Stimulated activated CD4-positive, alpha-beta T cell treated with anti-CD3 and anti-CD28 coated beads, Interleukin-1b, Interleukin-23, amount 100 ng/mL, for 4 hours (primary cell): ENCODE results near the gene ADGRD1.

Source experiments
- DNase-seq, 2 donors: peaks; one replicate each; pipeline ENCODE4 v3.0.0-alpha.2; 2020; ENCODE audit warnings: low read depth in 2 of 2

The ADGRD1 gene

DNA sequence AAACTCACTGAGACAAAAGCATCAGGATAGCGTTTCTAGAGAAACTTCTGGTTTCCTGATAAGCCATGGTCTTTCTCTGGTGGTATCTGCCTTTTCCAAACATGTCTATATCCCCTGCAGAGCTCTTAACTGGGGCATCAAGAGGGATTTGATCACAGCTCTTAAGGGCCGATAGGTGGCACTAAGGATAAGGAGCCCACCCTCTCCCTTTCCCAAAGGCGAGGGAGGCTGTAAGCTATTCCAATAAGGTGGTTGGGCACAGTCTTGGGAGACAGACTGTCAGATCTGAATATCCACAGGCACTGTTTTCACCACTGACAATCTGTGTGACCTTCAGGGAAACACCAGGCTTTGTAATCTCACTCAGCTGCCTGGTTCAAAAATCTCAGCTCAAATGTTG, 206.0 kb downstream of the ADGRD1 start:
- DNase-seq: no peak

- no peak for DNase-seq
Observed at GRCh38 chr12:131162113-131162512, 208.4 kb downstream of the ADGRD1 start.

DNA sequence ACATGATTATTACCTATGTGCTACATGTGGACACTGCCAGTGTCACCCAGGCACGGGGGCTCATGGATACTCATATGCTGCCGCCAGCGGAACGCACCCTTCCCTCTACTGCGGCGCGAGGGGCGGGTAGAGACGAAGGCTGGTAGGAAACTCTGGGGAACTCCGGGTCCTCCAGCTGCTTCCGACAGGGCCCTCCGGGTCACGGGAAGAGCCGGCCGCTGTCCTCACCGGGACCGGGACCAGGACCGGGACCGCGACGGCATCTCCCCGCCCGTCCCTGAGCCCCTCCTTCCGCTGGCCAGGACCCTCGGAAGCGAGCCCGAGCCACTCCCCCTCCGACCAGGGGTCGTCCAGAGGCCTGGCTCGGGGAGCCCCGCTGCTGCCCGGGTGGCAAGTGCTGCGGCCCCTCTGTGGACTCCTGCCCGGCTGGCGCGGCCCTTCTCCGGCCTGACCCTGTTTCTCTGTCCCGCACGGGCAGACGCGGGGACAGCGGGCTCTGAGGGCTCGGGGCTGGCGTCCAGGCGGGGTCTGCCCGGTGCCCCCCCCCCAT, 209.6 kb downstream of the ADGRD1 start:
- DNase-seq: no peak

DNA sequence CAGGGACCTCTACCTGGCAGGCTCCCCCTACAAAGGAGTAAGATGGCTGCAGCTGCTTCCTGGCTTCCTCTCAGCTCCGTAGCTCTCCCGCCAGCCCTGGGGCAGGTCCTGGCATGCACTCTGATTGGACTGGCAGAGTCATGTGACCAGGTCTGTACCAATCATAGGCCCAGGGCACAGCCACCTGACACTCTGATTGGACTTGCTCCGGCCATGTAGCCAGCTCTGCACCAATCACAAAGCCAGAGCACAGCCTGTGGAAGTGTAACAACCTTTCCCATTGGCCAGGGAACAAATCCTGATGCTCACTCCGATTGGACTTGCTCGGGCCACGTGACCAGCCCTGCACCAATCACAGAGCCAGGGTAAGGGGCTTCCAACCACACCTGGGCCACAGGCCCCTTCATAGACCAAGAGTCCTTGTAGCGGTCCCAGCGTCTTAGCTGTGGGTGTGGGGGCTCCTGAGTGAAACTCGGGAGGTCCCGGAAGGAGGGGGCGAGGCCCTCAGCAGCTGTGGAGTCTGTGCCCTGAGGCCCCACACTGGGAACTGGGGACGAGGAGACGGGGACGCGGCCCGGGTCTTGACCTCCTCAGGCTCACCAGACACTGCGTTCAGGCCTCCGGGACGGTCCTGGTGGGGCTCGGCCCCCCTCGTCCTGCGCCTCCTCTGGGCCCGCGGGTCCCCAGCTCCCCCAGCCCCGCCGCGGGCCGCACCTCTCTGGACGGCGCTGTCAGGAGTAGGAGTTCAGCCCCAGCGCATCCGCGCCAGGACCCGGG, 210.6 kb downstream of the ADGRD1 start:
- DNase-seq: no peak

DNA sequence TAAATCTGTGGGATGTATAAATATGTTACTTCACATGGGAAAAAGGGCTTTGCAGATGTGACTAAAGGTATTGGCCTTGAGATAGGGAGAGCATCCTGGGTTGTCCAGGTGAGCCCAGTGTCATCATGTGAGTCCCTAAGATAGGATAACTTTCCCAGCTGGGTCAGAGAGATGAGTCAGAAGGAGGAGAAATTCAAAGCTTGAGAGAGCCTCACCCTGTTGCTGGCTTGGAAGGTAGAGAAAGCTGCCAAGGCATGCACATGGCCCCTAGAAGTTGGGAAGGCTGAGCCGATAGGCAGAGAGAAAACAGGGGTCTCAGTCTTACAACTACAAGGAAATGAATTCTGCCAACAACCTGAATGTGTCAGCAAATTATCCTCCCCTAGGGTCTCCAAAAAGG, 213.0 kb downstream of the ADGRD1 start:
- DNase-seq: no peak

DNA sequence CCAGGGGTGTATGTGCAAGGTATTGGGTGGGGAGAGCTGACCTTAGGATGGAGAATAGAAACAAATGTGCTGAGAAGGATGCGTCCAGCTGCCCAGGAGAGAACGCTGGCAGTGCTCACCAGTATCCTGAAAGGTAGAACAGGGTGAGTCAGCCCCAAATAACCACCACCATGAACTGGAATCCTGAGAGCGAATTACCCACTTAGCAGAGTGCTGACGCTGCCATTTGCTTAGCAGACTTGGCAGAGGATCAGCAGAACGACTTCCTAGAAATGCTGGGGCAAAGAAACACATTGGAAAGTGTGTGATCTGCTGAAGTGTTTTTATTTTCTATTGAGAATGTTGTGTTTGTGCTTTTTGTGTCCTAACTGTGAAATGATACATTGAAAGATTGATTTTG, 213.6 kb downstream of the ADGRD1 start:
- no peak for DNase-seq

DNA sequence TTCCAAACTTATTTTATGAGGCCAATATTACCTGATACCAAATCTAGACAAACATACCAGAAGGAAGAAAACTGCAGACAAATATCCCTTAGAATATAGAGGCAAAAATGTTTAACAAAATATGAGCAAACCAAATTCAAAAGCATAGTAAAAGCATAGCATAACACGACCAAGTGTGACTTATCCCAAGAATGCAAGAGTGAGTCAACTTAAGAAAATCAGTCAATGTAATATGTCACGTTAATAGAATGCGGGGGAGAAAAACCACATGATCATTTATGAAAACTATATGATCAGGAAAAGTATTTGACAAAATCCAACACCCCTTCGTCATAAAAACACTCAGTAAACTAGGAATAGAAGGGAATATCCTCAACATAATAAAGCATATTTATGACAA, 217.3 kb downstream of the ADGRD1 start:
- DNase-seq: no peak

DNA sequence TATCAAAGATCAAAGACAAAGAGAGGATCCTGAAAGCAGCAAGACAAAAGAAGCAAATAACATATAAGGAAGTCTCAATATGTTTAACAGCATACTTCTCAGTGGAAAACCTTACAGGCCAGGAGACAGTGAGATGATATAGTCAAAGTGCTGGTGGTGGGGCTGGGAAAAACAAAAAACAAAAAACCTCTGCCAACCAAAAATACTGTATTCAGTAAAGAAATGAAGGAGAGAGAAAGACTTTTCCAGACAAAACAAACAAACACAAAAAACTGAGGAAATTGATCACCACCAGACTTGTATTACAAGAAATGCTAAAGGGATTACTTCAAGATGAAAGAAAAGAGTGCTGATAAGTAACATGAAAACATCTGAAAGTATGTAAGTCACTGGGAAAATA, 221.2 kb downstream of the ADGRD1 start:
- DNase-seq: no peak

DNA sequence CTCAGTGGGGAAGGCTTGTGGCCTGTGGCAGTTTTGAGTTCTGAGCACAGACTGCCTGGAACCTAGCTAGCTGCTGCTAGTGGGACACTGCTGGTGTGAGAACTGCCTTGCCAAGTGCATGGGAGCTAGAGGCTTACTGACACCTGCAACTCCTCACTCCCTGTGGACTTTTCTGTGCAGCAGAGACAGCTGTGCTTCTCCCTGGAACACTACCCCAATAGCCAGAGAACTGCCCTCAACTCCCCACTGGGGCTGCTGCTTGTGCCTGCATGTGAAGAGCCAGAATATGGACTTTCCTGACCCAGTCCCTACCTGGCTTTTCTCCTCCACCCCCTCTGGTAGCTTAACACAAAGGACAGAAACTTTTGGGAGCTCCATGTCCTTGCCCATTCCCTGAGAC, 222.6 kb downstream of the ADGRD1 start:
- no peak for DNase-seq

GRCh38 chr12:131176926-131177325, 223.2 kb downstream of the ADGRD1 start:
- DNase-seq: no peak

- DNase-seq: no peak
Observed at GRCh38 chr12:131177599-131177998, 223.9 kb downstream of the ADGRD1 start.

DNA sequence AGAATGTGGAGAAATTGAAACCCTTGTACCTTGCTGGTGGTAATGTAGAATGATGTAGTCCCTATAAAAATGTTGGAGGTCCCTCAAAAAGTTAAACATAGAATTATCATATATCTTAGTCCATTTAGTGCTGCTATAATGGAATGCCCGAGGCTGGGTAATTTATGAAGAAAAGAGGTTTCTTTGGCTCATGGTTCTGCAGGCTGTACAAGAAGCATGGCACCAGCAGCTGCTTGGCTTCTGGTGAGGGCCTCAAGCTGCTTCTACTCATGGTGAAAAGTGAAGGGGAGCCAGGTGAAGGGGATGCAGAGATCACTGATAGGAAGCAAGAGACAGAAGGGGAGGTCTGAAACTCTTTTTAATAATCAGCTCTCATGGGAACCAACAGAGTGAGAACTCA, 233.9 kb downstream of the ADGRD1 start:
- DNase-seq: no peak

- DNase-seq: no peak
Observed at GRCh38 chr12:131188131-131189050, 234.7 kb downstream of the ADGRD1 start.

- DNase-seq: no peak
Observed at GRCh38 chr12:131189781-131190180, 236.1 kb downstream of the ADGRD1 start.

DNA sequence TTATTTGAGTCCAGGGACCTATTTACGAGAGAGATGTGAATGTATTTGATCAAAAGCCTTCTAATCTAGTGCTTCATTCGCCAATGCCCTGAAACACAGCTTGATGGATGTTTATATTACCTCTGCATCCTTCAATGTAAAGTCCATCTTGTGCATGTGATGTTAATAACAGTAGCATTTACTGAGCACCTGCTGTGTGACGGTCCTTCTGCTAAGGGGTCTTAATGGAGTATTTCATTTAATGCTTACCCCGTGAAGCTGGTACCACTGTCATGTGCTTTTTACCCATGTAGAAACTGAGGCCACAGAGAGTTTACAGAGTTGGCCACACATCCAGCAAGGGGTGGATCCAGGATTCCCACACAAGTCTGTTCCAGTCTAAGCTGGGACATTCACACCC, 237.3 kb downstream of the ADGRD1 start:
- no peak for DNase-seq
